AG09319 (cell line): ENCODE data around the gene KCTD1.
A peak's percentile ranks its signal among the peaks of the same experiment; 100 is the strongest.

ENCODE experiments used
- DNase-seq: peaks from one replicate; pipeline ENCODE4 v3.0.0-alpha.2; 2010; ENCODE audit warnings: low read depth; ENCODE audit errors: extremely low read depth
- TF ChIP-seq, protein P1 (sequence below): IDR thresholded peaks from 2 replicates; pipeline ENCODE4 v1.5.1; 2011; ENCODE audit warnings: low read depth, mild to moderate bottlenecking, inconsistent platforms, low read length, moderate library complexity

KCTD1 gene

DNA sequence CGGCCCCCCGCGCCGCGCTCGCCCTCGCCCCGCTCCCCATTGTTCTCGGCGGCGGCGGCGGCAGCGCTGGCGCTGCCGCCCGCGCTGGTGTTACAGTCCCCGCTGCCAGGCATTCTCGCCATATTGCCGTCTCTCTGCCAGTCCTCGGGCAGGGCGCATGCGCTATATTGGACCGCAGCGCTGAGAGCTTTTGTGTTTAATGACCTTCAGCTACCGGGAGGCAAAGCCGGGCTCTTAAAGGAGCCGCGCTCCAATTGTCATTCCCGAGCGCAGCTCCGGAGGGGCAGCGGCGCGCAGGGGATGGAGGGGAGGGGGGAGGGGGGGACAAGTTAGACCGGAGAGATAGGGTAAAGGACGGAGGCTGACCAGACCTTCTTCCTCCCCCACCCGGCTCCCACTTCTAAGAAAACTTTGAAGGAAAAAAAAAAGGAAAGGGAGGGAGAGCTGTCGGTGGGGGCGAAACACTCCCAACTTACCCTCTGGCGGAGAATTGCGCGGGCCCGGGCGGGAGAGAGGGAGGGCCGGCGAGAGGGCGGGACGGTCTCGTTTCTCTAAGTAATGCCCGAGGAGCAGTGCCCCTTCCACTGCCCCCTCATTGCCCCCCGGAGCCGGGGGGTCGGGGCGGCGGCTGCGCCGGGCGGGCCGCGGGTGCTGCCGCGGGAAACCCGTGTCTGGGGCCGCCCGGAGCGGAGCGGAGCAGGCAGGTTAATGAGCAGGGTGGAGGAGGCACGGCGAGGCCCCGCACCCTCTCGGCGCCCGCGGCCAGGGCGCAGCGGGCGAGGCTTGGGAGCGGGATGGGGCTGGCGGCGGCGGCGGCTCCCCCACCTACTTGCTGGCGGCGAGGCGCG lies at the start of gene KCTD1:
Gene KCTD1, minus strand, starts transcription at position 139 of the 848 bp plus-strand sequence. Its CDS starts 17 bp downstream, at position 122.
- DNase-seq: peak; percentile 41
- TF ChIP-seq, protein P1, sequence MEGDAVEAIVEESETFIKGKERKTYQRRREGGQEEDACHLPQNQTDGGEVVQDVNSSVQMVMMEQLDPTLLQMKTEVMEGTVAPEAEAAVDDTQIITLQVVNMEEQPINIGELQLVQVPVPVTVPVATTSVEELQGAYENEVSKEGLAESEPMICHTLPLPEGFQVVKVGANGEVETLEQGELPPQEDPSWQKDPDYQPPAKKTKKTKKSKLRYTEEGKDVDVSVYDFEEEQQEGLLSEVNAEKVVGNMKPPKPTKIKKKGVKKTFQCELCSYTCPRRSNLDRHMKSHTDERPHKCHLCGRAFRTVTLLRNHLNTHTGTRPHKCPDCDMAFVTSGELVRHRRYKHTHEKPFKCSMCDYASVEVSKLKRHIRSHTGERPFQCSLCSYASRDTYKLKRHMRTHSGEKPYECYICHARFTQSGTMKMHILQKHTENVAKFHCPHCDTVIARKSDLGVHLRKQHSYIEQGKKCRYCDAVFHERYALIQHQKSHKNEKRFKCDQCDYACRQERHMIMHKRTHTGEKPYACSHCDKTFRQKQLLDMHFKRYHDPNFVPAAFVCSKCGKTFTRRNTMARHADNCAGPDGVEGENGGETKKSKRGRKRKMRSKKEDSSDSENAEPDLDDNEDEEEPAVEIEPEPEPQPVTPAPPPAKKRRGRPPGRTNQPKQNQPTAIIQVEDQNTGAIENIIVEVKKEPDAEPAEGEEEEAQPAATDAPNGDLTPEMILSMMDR: no peak

DNA sequence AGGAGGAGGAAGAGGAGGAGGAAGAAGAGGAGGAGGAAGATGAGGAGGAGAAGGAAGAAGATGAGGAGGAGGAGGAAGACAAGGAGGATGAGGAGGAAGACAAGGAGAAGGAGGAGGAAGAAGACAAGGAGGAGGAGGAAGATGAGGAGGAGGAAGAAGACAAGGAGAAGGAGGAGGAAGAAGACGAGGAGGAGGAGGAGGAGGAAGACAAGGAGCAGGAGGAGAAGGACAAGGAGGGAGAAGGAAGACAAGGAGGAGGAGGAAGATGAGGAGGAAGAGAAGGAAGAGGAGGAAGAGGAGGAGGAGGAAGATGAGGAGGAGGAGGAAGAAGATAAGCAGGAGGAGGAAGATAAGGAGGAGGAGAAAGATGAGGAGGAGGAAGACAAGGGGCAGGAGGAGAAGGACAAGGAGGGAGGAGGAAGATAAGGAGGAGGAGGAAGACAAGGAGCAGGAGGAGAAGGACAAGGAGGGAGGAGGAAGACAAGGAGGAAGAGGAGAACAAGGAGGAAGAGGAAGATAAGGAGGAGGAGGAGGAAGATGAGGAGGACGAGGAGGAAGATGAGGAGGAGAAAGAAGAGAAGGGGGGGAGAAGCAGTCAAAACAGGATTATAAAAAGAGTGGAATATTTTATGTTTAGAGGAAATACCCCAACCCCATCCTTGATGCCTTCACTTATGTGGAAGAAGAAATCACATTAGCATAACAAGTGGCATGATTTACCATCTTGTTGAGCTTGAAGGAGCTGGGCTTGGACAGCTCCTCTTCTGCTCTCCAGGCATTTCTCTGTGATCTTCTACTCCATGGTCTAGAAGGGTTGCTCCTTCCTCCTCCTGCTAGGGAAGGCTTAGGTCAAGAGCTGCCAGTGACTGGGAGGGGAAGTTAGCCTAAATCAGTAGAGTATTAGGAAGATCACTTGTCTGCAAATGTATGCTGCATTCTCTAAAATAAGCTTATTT lies 45.3 kb upstream of the KCTD1 start:
- TF ChIP-seq, protein P1: no peak
- DNase-seq: no peak

DNA sequence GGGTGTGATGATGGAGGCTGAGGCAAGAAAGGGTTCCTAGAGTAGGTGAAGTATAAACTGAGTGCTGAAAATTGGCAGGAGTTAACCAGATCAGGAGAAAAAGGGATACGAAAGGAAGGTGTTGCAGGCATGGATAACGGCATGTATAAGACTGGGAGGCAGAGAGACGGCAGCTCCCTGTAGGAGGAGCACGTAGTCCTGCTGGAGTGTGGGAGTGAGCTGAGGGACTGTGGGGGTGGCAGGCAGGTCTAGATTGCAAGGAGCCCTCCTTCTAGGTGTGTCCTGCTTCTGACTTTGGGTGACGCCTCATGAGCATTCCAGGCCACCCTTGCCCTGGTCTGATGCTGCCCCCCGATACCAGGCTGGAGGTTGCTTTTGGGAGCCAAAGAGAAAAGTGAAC lies 36.4 kb upstream of the KCTD1 start:
- TF ChIP-seq, protein P1: no peak
- no peak for DNase-seq

DNA sequence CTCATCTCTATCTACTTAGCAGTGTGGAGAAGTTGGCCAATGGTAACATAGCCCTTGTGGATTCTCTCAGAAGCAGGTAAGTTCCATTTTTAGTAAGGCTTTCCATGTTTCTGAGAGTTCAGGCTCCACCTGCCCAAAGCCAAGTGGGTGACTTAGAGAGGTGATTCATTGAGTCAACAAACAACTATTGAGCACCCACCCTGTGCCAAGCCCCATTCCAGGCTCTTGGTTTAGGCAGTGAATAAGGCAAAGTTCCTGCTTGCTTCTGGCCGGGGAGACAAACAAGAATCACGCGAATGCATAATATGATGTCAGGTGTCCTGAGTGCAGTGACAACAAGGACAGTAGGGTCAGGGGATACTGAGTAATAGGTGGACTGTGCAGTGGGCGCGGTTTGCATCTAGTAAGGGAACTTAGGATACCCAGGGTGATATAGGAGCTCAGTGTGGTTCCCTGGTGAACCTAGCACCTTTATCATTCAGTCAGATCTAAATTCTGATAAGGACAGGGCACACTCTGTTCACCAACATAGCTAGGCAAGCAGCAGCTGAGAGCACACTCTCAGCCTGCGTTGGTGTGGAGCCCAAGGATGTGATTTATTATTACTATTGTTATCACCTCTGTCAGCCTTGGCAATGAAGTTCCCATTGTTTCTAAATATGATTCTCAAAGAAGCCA lies 31.7 kb upstream of the KCTD1 start:
- TF ChIP-seq, protein P1: no peak
- DNase-seq: no peak

DNA sequence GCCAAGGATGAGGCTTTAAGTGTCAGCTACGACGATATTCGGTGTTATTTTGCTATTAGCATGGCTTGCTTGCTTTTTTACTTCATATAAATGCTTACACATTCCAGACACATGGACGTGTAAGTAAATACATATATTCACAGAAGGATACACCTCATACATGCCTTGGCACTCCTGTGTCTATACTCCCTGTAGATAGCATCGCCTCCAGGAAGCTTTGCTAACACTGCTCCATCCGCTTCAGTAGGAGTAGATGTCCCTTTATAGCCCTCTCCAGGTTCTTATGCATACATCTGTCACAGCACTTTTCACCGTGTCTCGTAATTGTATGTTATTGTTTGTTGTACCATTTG lies 27.5 kb upstream of the KCTD1 start:
- DNase-seq: no peak
- TF ChIP-seq, protein P1: no peak

DNA sequence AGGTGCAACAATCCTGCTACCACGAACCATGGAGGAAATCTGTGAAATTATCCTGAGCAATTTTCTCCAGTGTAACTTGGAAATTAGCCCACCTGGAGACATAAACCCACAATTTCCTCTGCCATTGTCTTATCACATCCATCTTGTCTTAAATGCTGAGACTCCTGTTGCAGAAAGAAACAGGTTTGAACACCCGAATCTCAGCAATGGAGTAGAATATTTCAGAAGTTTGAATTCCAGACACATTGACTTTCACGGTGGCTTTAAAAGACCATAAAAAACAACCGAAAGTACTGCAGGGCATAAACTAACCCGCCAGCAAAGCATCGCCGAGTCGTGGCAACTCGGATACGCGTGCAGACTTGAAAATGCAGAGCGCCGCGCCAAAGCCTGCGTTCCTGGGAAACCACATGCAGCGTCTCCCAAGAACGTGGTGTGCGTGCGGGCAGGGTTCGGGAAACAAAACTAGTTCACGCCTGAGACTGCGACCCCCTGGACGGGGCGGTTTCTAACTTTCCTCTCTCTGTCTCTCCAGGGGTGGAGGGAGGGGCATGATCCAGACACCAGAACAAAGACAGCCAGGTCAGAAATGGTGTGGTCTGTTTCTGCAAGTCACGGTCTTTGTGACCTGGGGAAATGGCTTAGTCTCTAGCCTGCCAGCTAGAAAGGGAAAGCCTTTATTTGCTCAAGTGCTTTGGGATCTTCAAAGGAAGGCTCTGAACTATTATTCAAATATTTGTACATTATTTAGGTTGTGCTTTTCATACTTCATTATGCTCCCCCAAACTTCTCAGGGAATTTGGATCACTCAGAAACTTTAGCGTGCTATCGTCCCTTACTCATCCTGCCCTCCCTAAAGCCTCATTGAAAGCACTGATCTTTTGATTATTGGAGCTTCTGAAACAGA lies 26.9 kb upstream of the KCTD1 start:
- peak; percentile 15 for DNase-seq
- TF ChIP-seq, protein P1: no peak
